ENCODE results near the gene PGLYRP2.

- TF ChIP-seq REST (IDR thresholded peaks at IDR 0.05; ENCODE audit: borderline replicate concordance), result peak; percentile 80
- TF ChIP-seq, protein P1, sequence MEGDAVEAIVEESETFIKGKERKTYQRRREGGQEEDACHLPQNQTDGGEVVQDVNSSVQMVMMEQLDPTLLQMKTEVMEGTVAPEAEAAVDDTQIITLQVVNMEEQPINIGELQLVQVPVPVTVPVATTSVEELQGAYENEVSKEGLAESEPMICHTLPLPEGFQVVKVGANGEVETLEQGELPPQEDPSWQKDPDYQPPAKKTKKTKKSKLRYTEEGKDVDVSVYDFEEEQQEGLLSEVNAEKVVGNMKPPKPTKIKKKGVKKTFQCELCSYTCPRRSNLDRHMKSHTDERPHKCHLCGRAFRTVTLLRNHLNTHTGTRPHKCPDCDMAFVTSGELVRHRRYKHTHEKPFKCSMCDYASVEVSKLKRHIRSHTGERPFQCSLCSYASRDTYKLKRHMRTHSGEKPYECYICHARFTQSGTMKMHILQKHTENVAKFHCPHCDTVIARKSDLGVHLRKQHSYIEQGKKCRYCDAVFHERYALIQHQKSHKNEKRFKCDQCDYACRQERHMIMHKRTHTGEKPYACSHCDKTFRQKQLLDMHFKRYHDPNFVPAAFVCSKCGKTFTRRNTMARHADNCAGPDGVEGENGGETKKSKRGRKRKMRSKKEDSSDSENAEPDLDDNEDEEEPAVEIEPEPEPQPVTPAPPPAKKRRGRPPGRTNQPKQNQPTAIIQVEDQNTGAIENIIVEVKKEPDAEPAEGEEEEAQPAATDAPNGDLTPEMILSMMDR (IDR thresholded peaks at IDR 0.05; ENCODE audit: poor library complexity, severe bottlenecking), result no peak
- peak; percentile 33 for TF ChIP-seq RAD21 (conservative IDR thresholded peaks at IDR 0.05)
- TF ChIP-seq MXI1 (conservative IDR thresholded peaks at IDR 0.05; ENCODE audit: poor library complexity, severe bottlenecking), result peak; percentile 92
Measured at GRCh38 chr19:15432629-15433518, 46.4 kb downstream of the PGLYRP2 start.
